Naive B cell (primary cell): ENCODE data around the gene DDX17. TPM values are rescaled to one million over a fixed set of nuclear protein-coding genes. Genes with fewer than 3 reads are reported as not detected.

Experiments
- polyA plus RNA-seq, 6 donors: library from polyadenylated mRNA; unstranded; fragments of 300-500 nt; fragmentation: Illumina TruSeq; gene quantifications; one replicate each; pipeline ENCODE4 v1.2.3, GENCODE V29; 2021; ENCODE audit warnings: low read depth in 6 of 6

The DDX17 gene
- polyA plus RNA-seq, 6 donors from 2014 or later = 10.3 to 68.0 (median 42.2) TPM

Other genes starting within 250 kb of the DDX17 start
- 1 to 10 TPM in 5 of 6 donors, not detected in 1; 1.8 to 5.9 (median 4.1) TPM for gene TMEM184B, start 233.3 kb downstream of the DDX17 start, polyA plus RNA-seq
- gene CSNK1E, start 188.9 kb downstream of the DDX17 start, polyA plus RNA-seq = 10 to 100 TPM in 3 of 6 donors, 1 to 10 TPM in 3; 5.8 to 19.6 (median 10.0) TPM
- gene KCNJ4, start 51.1 kb downstream of the DDX17 start, polyA plus RNA-seq = not detected
- 1 to 10 TPM in 1 of 6 donors, under 1 TPM in 2, not detected in 3; 0.16 to 3.0 (median 0.31) TPM for gene KDELR3, start 38.2 kb downstream of the DDX17 start, polyA plus RNA-seq
- gene DMC1, start 63.9 kb upstream of the DDX17 start, polyA plus RNA-seq = under 1 TPM in 1 of 6 donors, not detected in 5; 0.18 TPM
- not detected for gene FAM227A, start 150.1 kb upstream of the DDX17 start, polyA plus RNA-seq
- 1 to 10 TPM; 2.5 to 7.7 (median 4.4) TPM for gene CBY1, start 150.3 kb upstream of the DDX17 start, polyA plus RNA-seq
- 10 to 100 TPM; 59.6 to 78.7 (median 71.0) TPM for gene TOMM22, start 175.6 kb upstream of the DDX17 start, polyA plus RNA-seq
- gene JOSD1, start 194.6 kb upstream of the DDX17 start, polyA plus RNA-seq = 10 to 100 TPM in 3 of 6 donors, 1 to 10 TPM in 3; 8.2 to 12.1 (median 9.7) TPM
- 10 to 100 TPM; 21.2 to 41.2 (median 33.3) TPM for gene GTPBP1, start 199.6 kb upstream of the DDX17 start, polyA plus RNA-seq
- gene SUN2, start 249.7 kb upstream of the DDX17 start, polyA plus RNA-seq = 100 to 1,000 TPM; 146 to 327 (median 208) TPM